Fibroblast of lung (primary cell): ENCODE results near the gene SLC39A2. TPM values are rescaled to one million over a fixed set of nuclear protein-coding genes. Genes with fewer than 3 reads are reported as not detected.

Experiments
- DNase-seq, 2 donors: peaks; one replicate each; pipeline versions ENCODE4 v3.0.0 to v3.0.0-alpha.2; 2010; ENCODE audit warnings: low read depth in 2 of 2
- H2AFZ ChIP-seq: 2 replicates; pipeline ENCODE4 v1.5.1; 2012; ENCODE audit warnings: low read length, control low read depth, inconsistent platforms
- H3K27ac ChIP-seq: 2 replicates; pipeline ENCODE4 v1.5.1; 2011; ENCODE audit warnings: low read length, control low read depth; ENCODE audit not compliant: insufficient read depth
- H3K27me3 ChIP-seq: 2 replicates; pipeline ENCODE4 v1.5.1; 2011; ENCODE audit warnings: mild to moderate bottlenecking, low read length; ENCODE audit not compliant: control insufficient read depth, insufficient read depth
- H3K36me3 ChIP-seq: 2 replicates; pipeline ENCODE4 v1.5.1; 2011; ENCODE audit warnings: low read length; ENCODE audit not compliant: control insufficient read depth, insufficient read depth
- H3K4me1 ChIP-seq: 2 replicates; pipeline ENCODE4 v1.5.1; 2011; ENCODE audit warnings: low read length; ENCODE audit not compliant: control insufficient read depth, insufficient read depth; ENCODE audit errors: extremely low read depth
- H3K4me2 ChIP-seq: 2 replicates; pipeline ENCODE4 v1.5.1; 2011; ENCODE audit warnings: low read length, control low read depth; ENCODE audit not compliant: insufficient read depth; ENCODE audit errors: extremely low read depth
- H3K4me3 ChIP-seq, 4 experiments: fragments of 200-600 bp in 1 of 4; sonication (generic) in 1 of 4; replicated peaks in 1 of 4; 2 replicates each; pipeline ENCODE4 v1.5.1; 2011 to 2016; ENCODE audit warnings: low read length in 4 of 4, low read depth in 3 of 4, mild to moderate bottlenecking in 3 of 4, control low read depth in 2 of 4, inconsistent platforms in 1 of 4, mixed read lengths in 1 of 4; ENCODE audit not compliant: insufficient read depth in 1 of 4; ENCODE audit errors: control extremely low read depth in 1 of 4
- H3K79me2 ChIP-seq: 2 replicates; pipeline ENCODE4 v1.5.1; 2012; ENCODE audit warnings: mild to moderate bottlenecking, low read length, inconsistent platforms; ENCODE audit not compliant: control insufficient read depth, insufficient read depth
- H3K9ac ChIP-seq: 2 replicates; pipeline ENCODE4 v1.5.1; 2011; ENCODE audit warnings: mild to moderate bottlenecking, low read length, control low read depth; ENCODE audit not compliant: insufficient read depth
- H3K9me3 ChIP-seq: 2 replicates; pipeline ENCODE4 v1.5.1; 2012; ENCODE audit warnings: low read depth, low read length; ENCODE audit not compliant: control insufficient read depth, insufficient read depth
- H4K20me1 ChIP-seq: 2 replicates; pipeline ENCODE4 v1.5.1; 2011; ENCODE audit warnings: low read length; ENCODE audit not compliant: control insufficient read depth, insufficient read depth; ENCODE audit errors: extremely low read depth
- CTCF ChIP-seq, 2 donors: IDR thresholded peaks in 1 of 2; conservative IDR thresholded peaks in 1 of 2; 1 replicate in 1 of 2; 2 replicates in 1 of 2; pipeline ENCODE4 v1.5.1; 2011 to 2012; ENCODE audit warnings: low read length in 2 of 2, control low read depth in 1 of 2, inconsistent platforms in 1 of 2, low read depth in 1 of 2, mild to moderate bottlenecking in 1 of 2
- EZH2 ChIP-seq: IDR thresholded peaks from 2 replicates; pipeline ENCODE4 v1.5.1; 2012; ENCODE audit warnings: low read length, control low read depth, mild to moderate bottlenecking; ENCODE audit errors: missing control alignments
- polyA plus RNA-seq, 2 donors: library from polyadenylated mRNA; depleted of rRNA in 1 of 2; stranded (reverse) in 1 of 2; unstranded in 1 of 2; fragments of >200 nt; gene quantifications; 2 replicates each; pipeline ENCODE4 v1.2.1, GENCODE V29; 2011 to 2012; ENCODE audit warnings: missing spikeins in 1 of 2
- total RNA-seq: library from RNA; depleted of rRNA; stranded (reverse); fragments of >200 nt; gene quantifications from 2 replicates; pipeline ENCODE4 v1.2.1, GENCODE V29; 2014

Gene SLC39A2
- total and polyA plus RNA-seq, 2 donors (not counting 1 experiment from before 2014, with no cell fraction given) = 0.17 TPM; not detected in 1

DNA sequence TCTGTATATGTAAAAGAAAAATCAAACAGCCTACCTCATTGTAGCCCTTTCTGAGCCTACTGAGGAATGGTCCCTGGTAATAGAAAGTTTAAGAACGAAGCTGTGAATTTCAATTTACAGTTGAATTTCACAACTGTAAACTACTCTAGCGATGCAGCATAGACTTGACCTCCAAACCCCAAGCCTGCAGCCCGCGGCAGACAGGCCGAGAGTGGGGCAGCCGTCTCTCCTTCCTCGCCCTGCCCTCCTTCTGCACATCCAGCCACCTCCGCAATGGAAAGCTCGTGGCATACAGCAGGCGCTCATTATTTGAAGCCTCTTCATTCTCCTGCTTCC lies 28.5 kb upstream of the SLC39A2 start:
- peak overlapping the region; percentile 97 for H3K4me2 ChIP-seq
- no peaks in the 10 kb centered on the region for H3K9me3 ChIP-seq
- no peak overlapping the region for H3K9ac ChIP-seq
- peak overlapping the region; percentile 73 to 78 (median 74) for H3K4me3 ChIP-seq
- no peaks in the 10 kb centered on the region for H3K79me2 ChIP-seq
- H3K27ac ChIP-seq = no peak overlapping the region
- H3K27me3 ChIP-seq = peaks cover 11% of the 10 kb centered on the region
- no peak for DNase-seq
- H2AFZ ChIP-seq = peak overlapping the region; percentile 92
- no peaks in the 10 kb centered on the region for H4K20me1 ChIP-seq
- H3K4me1 ChIP-seq = peaks cover 6% of the 10 kb centered on the region
- TF ChIP-seq CTCF (conservative IDR thresholded peaks at IDR 0.05 in 1 of 2, IDR thresholded peaks at IDR 0.05 in 1 of 2; ENCODE audit: low read depth in 1 of 2, low read length in 2 of 2) (no peak), EZH2 (no peak)
- no peaks in the 10 kb centered on the region for H3K36me3 ChIP-seq

GRCh38 chr14:20970983-20971704 lies 27.9 kb upstream of the SLC39A2 start:
- DNase-seq = peak; percentile 78 to 80
- peak overlapping the region; percentile 99 for H2AFZ ChIP-seq
- peak overlapping the region; percentile 73 to 78 (median 74) for H3K4me3 ChIP-seq
- H3K4me1 ChIP-seq = peaks cover 6% of the 10 kb centered on the region
- TF ChIP-seq CTCF (conservative IDR thresholded peaks at IDR 0.05 in 1 of 2, IDR thresholded peaks at IDR 0.05 in 1 of 2; ENCODE audit: low read depth in 1 of 2, low read length in 2 of 2) (peak; percentile 93 to 97), EZH2 (no peak)
- no peaks in the 10 kb centered on the region for H3K36me3 ChIP-seq
- H4K20me1 ChIP-seq = no peaks in the 10 kb centered on the region
- H3K79me2 ChIP-seq = no peaks in the 10 kb centered on the region
- peaks cover 11% of the 10 kb centered on the region for H3K27me3 ChIP-seq
- peak overlapping the region; percentile 97 for H3K4me2 ChIP-seq
- H3K9ac ChIP-seq = peak overlapping the region; percentile 21
- H3K9me3 ChIP-seq = no peaks in the 10 kb centered on the region
- H3K27ac ChIP-seq = peak overlapping the region; percentile 6

GRCh38 chr14:20971705-20972021 lies 27.4 kb upstream of the SLC39A2 start:
- peak overlapping the region; percentile 73 for H2AFZ ChIP-seq
- H3K9ac ChIP-seq = no peak overlapping the region
- H3K27me3 ChIP-seq = peaks cover 11% of the 10 kb centered on the region
- H3K9me3 ChIP-seq = no peaks in the 10 kb centered on the region
- no peaks in the 10 kb centered on the region for H3K79me2 ChIP-seq
- no peak for TF ChIP-seq CTCF (conservative IDR thresholded peaks at IDR 0.05 in 1 of 2, IDR thresholded peaks at IDR 0.05 in 1 of 2; ENCODE audit: low read depth in 1 of 2, low read length in 2 of 2)
- TF ChIP-seq EZH2 = no peak
- H3K4me1 ChIP-seq = peaks cover 6% of the 10 kb centered on the region
- DNase-seq = no peak
- H3K4me2 ChIP-seq = peak overlapping the region; percentile 17
- no peak overlapping the region for H3K27ac ChIP-seq
- no peaks in the 10 kb centered on the region for H3K36me3 ChIP-seq
- no peaks in the 10 kb centered on the region for H4K20me1 ChIP-seq
- H3K4me3 ChIP-seq = peak overlapping the region in 2 of 4 experiments; percentile 73 to 74
